HEK293 (cell line): ENCODE results near the gene LRRC43.

Experiments
- CTCF ChIP-seq: fragments of 450-650 bp; formaldehyde crosslinking; IDR thresholded peaks from 2 replicates; pipeline ENCODE4 v1.5.1; 2016; ENCODE audit warnings: missing biosample characterization, missing genetic modification characterization
- PBX3 ChIP-seq: sonication (generic); formaldehyde crosslinking; IDR thresholded peaks from 2 replicates; pipeline ENCODE4 v1.8.1; 2022; ENCODE audit warnings: mild to moderate bottlenecking, moderate library complexity, missing genetic modification reagents
- ZNF121 ChIP-seq: fragments of 450-650 bp; formaldehyde crosslinking; IDR thresholded peaks from 2 replicates; pipeline ENCODE4 v1.5.1; 2016; ENCODE audit warnings: missing biosample characterization, missing genetic modification characterization
- ZNF335 ChIP-seq: fragments of 450-650 bp; formaldehyde crosslinking; conservative IDR thresholded peaks from 2 replicates; pipeline ENCODE4 v1.5.1; 2016; ENCODE audit warnings: missing biosample characterization, missing genetic modification characterization

GRCh38 chr12:122138181-122138580 lies 44.7 kb upstream of the LRRC43 start:
- TF ChIP-seq ZNF335 (tag by site-specific recombination) (no peak), ZNF121 (tag by site-specific recombination) (no peak), CTCF (tag by site-specific recombination) (no peak), PBX3 (CRISPR knock-in tag) (no peak)
